ENCODE measurements around the gene UCP2.

Gene UCP2

GRCh38 chr11:74006743-74007304, 24.2 kb upstream of the UCP2 start:
- no peak overlapping the region for H3K9ac ChIP-seq (ENCODE audit: low read depth, low read length, poor library complexity)
- no peaks in the 10 kb centered on the region for H3K27me3 ChIP-seq (ENCODE audit: control insufficient read depth in 3 of 3, insufficient read depth in 3 of 3, low read depth in 1 of 3, low read length in 3 of 3)
- WGBS, 2 donors (ENCODE audit: extremely low coverage in 2 of 2, insufficient read length in 2 of 2, insufficient replicate concordance in 1 of 2): no CpG with 5 or more reads among the region's 7 CpGs

GRCh38 chr11:74005721-74006517, 23.3 kb upstream of the UCP2 start:
- Histone ChIP-seq H3K36me3 (replicated peaks in 1 of 2; ENCODE audit: control insufficient read depth in 2 of 2, insufficient read depth in 2 of 2, low read length in 2 of 2) (peaks cover 2 to 45% of the 10 kb centered on the region in 2 donors), H3K4me1 (ENCODE audit: control insufficient read depth in 2 of 2, insufficient read depth in 1 of 2, low read depth in 1 of 2, low read length in 2 of 2) (peaks cover 0 to 2% of the 10 kb centered on the region in 2 donors), H2BK12ac (ENCODE audit: low read length) (no peak overlapping the region), H3K4me3 (ENCODE audit: low read length in 2 of 2) (peak overlapping the region in 1 of 2 donors; percentile 9), H3K23ac (ENCODE audit: low read depth, low read length, poor library complexity) (no peak overlapping the region), H2AFZ (ENCODE audit: low read length) (no peak overlapping the region), H2BK120ac (ENCODE audit: low read depth, low read length) (no peak overlapping the region), H3K27me3 (ENCODE audit: control insufficient read depth in 3 of 3, insufficient read depth in 3 of 3, low read depth in 1 of 3, low read length in 3 of 3) (no peaks in the 10 kb centered on the region), H3K18ac (ENCODE audit: low read length) (no peak overlapping the region), H3K9me3 (replicated peaks in 1 of 2; ENCODE audit: control insufficient read depth in 2 of 2, insufficient read depth in 1 of 2, low read depth in 1 of 2, low read length in 2 of 2) (no peaks in the 10 kb centered on the region), H3K9ac (ENCODE audit: low read depth, low read length, poor library complexity) (no peak overlapping the region), H3K4ac (ENCODE audit: low read length) (no peak overlapping the region), H2BK5ac (ENCODE audit: low read length) (no peak overlapping the region), H4K91ac (ENCODE audit: low read depth, low read length, poor library complexity) (no peak overlapping the region), H3K79me1 (ENCODE audit: low read depth, low read length) (no peaks in the 10 kb centered on the region), H3K14ac (ENCODE audit: low read length) (no peak overlapping the region), H3K4me2 (ENCODE audit: insufficient read depth, low read length, poor library complexity, severe bottlenecking) (no peak overlapping the region), H3K27ac (replicated peaks; ENCODE audit: low read length) (no peak overlapping the region), H2AK5ac (ENCODE audit: low read depth, low read length) (no peak overlapping the region), H4K8ac (ENCODE audit: low read depth, low read length) (no peak overlapping the region), H2BK15ac (ENCODE audit: low read length) (no peak overlapping the region)
- no peak for DNase-seq (ENCODE audit: low spot score)
- no CpG with 5 or more reads among the region's 29 CpGs for WGBS, 2 donors (ENCODE audit: extremely low coverage in 2 of 2, insufficient read length in 2 of 2, insufficient replicate concordance in 1 of 2)

More at GRCh38 chr11:74006743-74007304, 24.2 kb upstream of the UCP2 start:
- DNase-seq (ENCODE audit: low spot score): no peak
- H3K4me3 ChIP-seq (ENCODE audit: low read length in 2 of 2): no peak overlapping the region
- no peak overlapping the region for H2AK5ac ChIP-seq (ENCODE audit: low read depth, low read length)
- no peak overlapping the region for H3K18ac ChIP-seq (ENCODE audit: low read length)
- no peak overlapping the region for H4K8ac ChIP-seq (ENCODE audit: low read depth, low read length)
- no peak overlapping the region for H3K4me2 ChIP-seq (ENCODE audit: insufficient read depth, low read length, poor library complexity, severe bottlenecking)
- no peak overlapping the region for H2BK12ac ChIP-seq (ENCODE audit: low read length)
- H3K14ac ChIP-seq (ENCODE audit: low read length): no peak overlapping the region
- H2BK120ac ChIP-seq (ENCODE audit: low read depth, low read length): no peak overlapping the region
- H3K27ac ChIP-seq (replicated peaks; ENCODE audit: low read length): no peak overlapping the region
- H3K4me1 ChIP-seq (ENCODE audit: control insufficient read depth in 2 of 2, insufficient read depth in 1 of 2, low read depth in 1 of 2, low read length in 2 of 2): peaks cover 0 to 2% of the 10 kb centered on the region in 2 donors
- no peak overlapping the region for H3K4ac ChIP-seq (ENCODE audit: low read length)
- H2BK5ac ChIP-seq (ENCODE audit: low read length): no peak overlapping the region
- no peak overlapping the region for H2AFZ ChIP-seq (ENCODE audit: low read length)
- peaks cover 4 to 46% of the 10 kb centered on the region in 2 donors for H3K36me3 ChIP-seq (replicated peaks in 1 of 2; ENCODE audit: control insufficient read depth in 2 of 2, insufficient read depth in 2 of 2, low read length in 2 of 2)
- H3K23ac ChIP-seq (ENCODE audit: low read depth, low read length, poor library complexity): no peak overlapping the region
- no peak overlapping the region for H2BK15ac ChIP-seq (ENCODE audit: low read length)
- no peaks in the 10 kb centered on the region for H3K9me3 ChIP-seq (replicated peaks in 1 of 2; ENCODE audit: control insufficient read depth in 2 of 2, insufficient read depth in 1 of 2, low read depth in 1 of 2, low read length in 2 of 2)
- no peaks in the 10 kb centered on the region for H3K79me1 ChIP-seq (ENCODE audit: low read depth, low read length)
- H4K91ac ChIP-seq (ENCODE audit: low read depth, low read length, poor library complexity): no peak overlapping the region

GRCh38 chr11:74004759-74005615, 22.3 kb upstream of the UCP2 start:
- H3K23ac ChIP-seq (ENCODE audit: low read depth, low read length, poor library complexity): no peak overlapping the region
- H3K27ac ChIP-seq (replicated peaks; ENCODE audit: low read length): no peak overlapping the region
- no peak overlapping the region for H3K4me3 ChIP-seq (ENCODE audit: low read length in 2 of 2)
- H3K9me3 ChIP-seq (replicated peaks in 1 of 2; ENCODE audit: control insufficient read depth in 2 of 2, insufficient read depth in 1 of 2, low read depth in 1 of 2, low read length in 2 of 2): no peaks in the 10 kb centered on the region
- H2AFZ ChIP-seq (ENCODE audit: low read length): no peak overlapping the region
- no peak overlapping the region for H2AK5ac ChIP-seq (ENCODE audit: low read depth, low read length)
- no peak overlapping the region for H3K4ac ChIP-seq (ENCODE audit: low read length)
- no peak overlapping the region for H2BK120ac ChIP-seq (ENCODE audit: low read depth, low read length)
- H3K9ac ChIP-seq (ENCODE audit: low read depth, low read length, poor library complexity): no peak overlapping the region
- no CpG with 5 or more reads among the region's 11 CpGs for WGBS, 2 donors (ENCODE audit: extremely low coverage in 2 of 2, insufficient read length in 2 of 2, insufficient replicate concordance in 1 of 2)
- peak overlapping the region; percentile 8 for H3K18ac ChIP-seq (ENCODE audit: low read length)
- H2BK12ac ChIP-seq (ENCODE audit: low read length): no peak overlapping the region
- H2BK15ac ChIP-seq (ENCODE audit: low read length): no peak overlapping the region
- H3K14ac ChIP-seq (ENCODE audit: low read length): no peak overlapping the region
- no peak overlapping the region for H4K91ac ChIP-seq (ENCODE audit: low read depth, low read length, poor library complexity)
- H4K8ac ChIP-seq (ENCODE audit: low read depth, low read length): no peak overlapping the region
- peaks cover 2 to 43% of the 10 kb centered on the region in 2 donors for H3K36me3 ChIP-seq (replicated peaks in 1 of 2; ENCODE audit: control insufficient read depth in 2 of 2, insufficient read depth in 2 of 2, low read length in 2 of 2)
- DNase-seq (ENCODE audit: low spot score): no peak
- H2BK5ac ChIP-seq (ENCODE audit: low read length): no peak overlapping the region
- peaks cover 0 to 2% of the 10 kb centered on the region in 2 donors for H3K4me1 ChIP-seq (ENCODE audit: control insufficient read depth in 2 of 2, insufficient read depth in 1 of 2, low read depth in 1 of 2, low read length in 2 of 2)
- H3K27me3 ChIP-seq (ENCODE audit: control insufficient read depth in 3 of 3, insufficient read depth in 3 of 3, low read depth in 1 of 3, low read length in 3 of 3): no peaks in the 10 kb centered on the region
- H3K4me2 ChIP-seq (ENCODE audit: insufficient read depth, low read length, poor library complexity, severe bottlenecking): no peak overlapping the region
- no peaks in the 10 kb centered on the region for H3K79me1 ChIP-seq (ENCODE audit: low read depth, low read length)
